Cardiac muscle cell (in vitro differentiated cells and primary cell): ENCODE results near the gene FHIT. TPM values are rescaled to one million over a fixed set of nuclear protein-coding genes. Genes with fewer than 3 reads are reported as not detected.
A peak's percentile ranks its signal among the peaks of the same experiment; 100 is the strongest.

ENCODE experiments used
- DNase-seq, 2 donors: peaks; one replicate each; pipeline versions ENCODE4 v3.0.0 to v3.0.0-alpha.2; 2010 to 2017; ENCODE audit warnings: low read depth in 1 of 2, low spot score in 1 of 2
- H3K27ac ChIP-seq: fragments of 200-600 bp; sonication (generic); 2 replicates; pipeline ENCODE4 v1.5.1; 2016
- H3K27me3 ChIP-seq: fragments of 200-600 bp; sonication (generic); 2 replicates; pipeline ENCODE4 v1.6.0; 2016; ENCODE audit warnings: control low read depth
- H3K36me3 ChIP-seq: fragments of 200-600 bp; sonication (generic); 2 replicates; pipeline ENCODE4 v1.5.1; 2016; ENCODE audit warnings: control low read depth
- H3K4me1 ChIP-seq: fragments of 200-600 bp; sonication (generic); 2 replicates; pipeline ENCODE4 v1.8.1; 2017; ENCODE audit warnings: low read depth, mild to moderate bottlenecking, mixed run types
- H3K4me3 ChIP-seq: fragments of 200-600 bp; sonication (generic); 2 replicates; pipeline ENCODE4 v1.5.1; 2016; ENCODE audit warnings: mild to moderate bottlenecking
- H3K9me3 ChIP-seq: fragments of 200-600 bp; sonication (generic); 2 replicates; pipeline ENCODE4 v1.5.1; 2017; ENCODE audit warnings: low read depth, mild to moderate bottlenecking, control low read depth
- CTCF ChIP-seq: IDR thresholded peaks from 2 replicates; pipeline ENCODE4 v1.5.1; 2012; ENCODE audit warnings: low read depth, mild to moderate bottlenecking, low read length
- polyA plus RNA-seq: library from polyadenylated mRNA; unstranded; fragments of >200 nt; fragmentation: Nextera tagmentation; extraction: Ambion mirVana; gene quantifications from 2 replicates; pipeline ENCODE4 v1.2.1, GENCODE V29; 2016
- total RNA-seq: library from RNA; depleted of rRNA; stranded (reverse); fragments of >200 nt; gene quantifications from 2 replicates; pipeline ENCODE4 v1.2.3, GENCODE V29; 2016

The FHIT gene
- total and polyA plus RNA-seq, 2 experiments from 2014 or later: 6.9 to 12.5 TPM

- no peaks in the 10 kb centered on the region for H3K4me1 ChIP-seq
- no peaks in the 10 kb centered on the region for H3K9me3 ChIP-seq
- no peak for DNase-seq
- no peak for TF ChIP-seq CTCF
- no peak overlapping the region for H3K27ac ChIP-seq
- H3K27me3 ChIP-seq: no peaks in the 10 kb centered on the region
- no peak overlapping the region for H3K4me3 ChIP-seq
- no peaks in the 10 kb centered on the region for H3K36me3 ChIP-seq
Measured at GRCh38 chr3:59749291-59749690, 1502.0 kb downstream of the FHIT start.

- no peak for TF ChIP-seq CTCF
- DNase-seq: no peak
- Histone ChIP-seq H3K4me3 (no peak overlapping the region), H3K36me3 (no peaks in the 10 kb centered on the region), H3K27ac (no peak overlapping the region), H3K9me3 (no peaks in the 10 kb centered on the region), H3K27me3 (no peaks in the 10 kb centered on the region), H3K4me1 (no peaks in the 10 kb centered on the region)
Measured at GRCh38 chr3:59746585-59746984, 1504.7 kb downstream of the FHIT start.

GRCh38 chr3:59737241-59737640, 1514.0 kb downstream of the FHIT start:
- Histone ChIP-seq H3K36me3 (no peaks in the 10 kb centered on the region), H3K9me3 (no peaks in the 10 kb centered on the region), H3K4me3 (no peak overlapping the region), H3K27ac (no peak overlapping the region), H3K27me3 (no peaks in the 10 kb centered on the region), H3K4me1 (peaks cover 18% of the 10 kb centered on the region)
- no peak for TF ChIP-seq CTCF
- DNase-seq: no peak

GRCh38 chr3:59734061-59734460, 1517.2 kb downstream of the FHIT start:
- Histone ChIP-seq H3K27me3 (no peaks in the 10 kb centered on the region), H3K36me3 (no peaks in the 10 kb centered on the region), H3K9me3 (no peaks in the 10 kb centered on the region), H3K4me3 (no peak overlapping the region), H3K4me1 (peaks cover 18% of the 10 kb centered on the region), H3K27ac (no peak overlapping the region)
- peak in 1 of 2 donors; percentile 46 for DNase-seq
- TF ChIP-seq CTCF: no peak

- no peak for TF ChIP-seq CTCF
- DNase-seq: no peak
- H3K36me3 ChIP-seq: no peaks in the 10 kb centered on the region
- H3K27me3 ChIP-seq: no peaks in the 10 kb centered on the region
- H3K4me3 ChIP-seq: no peak overlapping the region
- no peak overlapping the region for H3K27ac ChIP-seq
- H3K4me1 ChIP-seq: peaks cover 18% of the 10 kb centered on the region
- H3K9me3 ChIP-seq: no peaks in the 10 kb centered on the region
Measured at GRCh38 chr3:59733041-59733809, 1518.0 kb downstream of the FHIT start.
